ENCODE data around the gene PWWP2B.

PWWP2B gene

GRCh38 chr10:132397036-132397541 is at the start of gene PWWP2B:
PWWP2B (plus strand) TSS chr10:132397200; CDS start chr10:132397227, 27 bp downstream.
- peaks cover 20% of the 10 kb centered on the region for H3K27me3 ChIP-seq
- peak within 1 kb of the TSS; percentile 72 for H3K27ac ChIP-seq
- H3K4me1 ChIP-seq (ENCODE audit: control insufficient read depth in 1 of 2, insufficient read depth in 1 of 2, low read depth in 1 of 2, low read length in 1 of 2): peaks cover 42 to 65% of the 10 kb centered on the region in 2 experiments
- H3K4me3 ChIP-seq (ENCODE audit: low read depth in 1 of 2, low read length in 1 of 2): peak within 1 kb of the TSS; percentile 61 to 69
- no peaks in the 10 kb centered on the region for H3K9me3 ChIP-seq
- TF ChIP-seq CTCF (IDR thresholded peaks at IDR 0.05): no peak
- H3K36me3 ChIP-seq: no peaks in the 10 kb centered on the region

GRCh38 chr10:132347211-132347930 is 49.6 kb upstream of the PWWP2B start:
- no peak for TF ChIP-seq CTCF (IDR thresholded peaks at IDR 0.05)
- Histone ChIP-seq H3K27ac (no peak overlapping the region), H3K4me3 (ENCODE audit: low read depth in 1 of 2, low read length in 1 of 2) (no peak overlapping the region), H3K4me1 (ENCODE audit: control insufficient read depth in 1 of 2, insufficient read depth in 1 of 2, low read depth in 1 of 2, low read length in 1 of 2) (no peaks in the 10 kb centered on the region), H3K36me3 (no peaks in the 10 kb centered on the region), H3K27me3 (no peaks in the 10 kb centered on the region), H3K9me3 (no peaks in the 10 kb centered on the region)

- H3K36me3 ChIP-seq: no peaks in the 10 kb centered on the region
- H3K27me3 ChIP-seq: no peaks in the 10 kb centered on the region
- no peak for TF ChIP-seq CTCF (IDR thresholded peaks at IDR 0.05)
- H3K4me1 ChIP-seq (ENCODE audit: control insufficient read depth in 1 of 2, insufficient read depth in 1 of 2, low read depth in 1 of 2, low read length in 1 of 2): no peaks in the 10 kb centered on the region
- H3K4me3 ChIP-seq (ENCODE audit: low read depth in 1 of 2, low read length in 1 of 2): no peak overlapping the region
- no peak overlapping the region for H3K27ac ChIP-seq
- H3K9me3 ChIP-seq: no peaks in the 10 kb centered on the region
Measured at GRCh38 chr10:132347931-132348267, 49.1 kb upstream of the PWWP2B start.

GRCh38 chr10:132349766-132350165 is 47.2 kb upstream of the PWWP2B start:
- H3K4me3 ChIP-seq (ENCODE audit: low read depth in 1 of 2, low read length in 1 of 2): no peak overlapping the region
- H3K4me1 ChIP-seq (ENCODE audit: control insufficient read depth in 1 of 2, insufficient read depth in 1 of 2, low read depth in 1 of 2, low read length in 1 of 2): no peaks in the 10 kb centered on the region
- no peaks in the 10 kb centered on the region for H3K36me3 ChIP-seq
- no peaks in the 10 kb centered on the region for H3K9me3 ChIP-seq
- no peak overlapping the region for H3K27ac ChIP-seq
- TF ChIP-seq CTCF (IDR thresholded peaks at IDR 0.05): no peak
- H3K27me3 ChIP-seq: no peaks in the 10 kb centered on the region

- Histone ChIP-seq H3K27ac (no peak overlapping the region), H3K4me1 (ENCODE audit: control insufficient read depth in 1 of 2, insufficient read depth in 1 of 2, low read depth in 1 of 2, low read length in 1 of 2) (peaks cover under 1 to 3% of the 10 kb centered on the region in 2 experiments), H3K27me3 (no peaks in the 10 kb centered on the region), H3K4me3 (ENCODE audit: low read depth in 1 of 2, low read length in 1 of 2) (no peak overlapping the region), H3K36me3 (no peaks in the 10 kb centered on the region), H3K9me3 (no peaks in the 10 kb centered on the region)
- TF ChIP-seq CTCF (IDR thresholded peaks at IDR 0.05): no peak
Measured at GRCh38 chr10:132350391-132350790, 46.6 kb upstream of the PWWP2B start.

Data from neutrophil (primary cell).